NCI-H1436 treated with DMSO at 0.1 percent for 48 hours (cell line): ENCODE data around the gene BARHL1.
"Not testable (repeated sequence)": the region's sequence is repeated elsewhere in the genome, so short reads cannot be mapped to it uniquely, and the experiment has no call there.

Experiments used
- DNase-seq: peaks from one replicate; lab custom pipeline; 2025; lab: John Stamatoyannopoulos, UW

BARHL1 gene

DNA sequence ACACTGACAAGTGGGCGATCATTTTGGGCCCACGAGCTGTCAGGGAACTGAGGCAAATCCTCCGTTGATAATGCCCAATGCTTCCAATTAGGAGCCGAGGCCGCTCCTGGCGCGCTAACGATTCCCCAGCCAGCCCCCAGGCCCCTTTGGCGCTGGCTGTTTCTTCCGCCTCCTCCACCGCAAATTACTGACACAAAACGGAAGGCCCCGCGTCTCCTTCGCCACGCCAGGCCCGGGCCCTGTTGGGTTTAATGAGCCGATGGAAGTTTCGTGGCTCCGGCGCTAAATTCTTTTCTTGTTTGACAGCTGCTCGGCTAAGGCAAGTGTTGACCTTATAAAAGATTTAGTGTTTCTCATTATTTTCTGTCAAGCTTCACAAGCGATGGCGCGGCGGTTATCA, 25.7 kb upstream of the BARHL1 start:
- DNase-seq, result no peak

DNA sequence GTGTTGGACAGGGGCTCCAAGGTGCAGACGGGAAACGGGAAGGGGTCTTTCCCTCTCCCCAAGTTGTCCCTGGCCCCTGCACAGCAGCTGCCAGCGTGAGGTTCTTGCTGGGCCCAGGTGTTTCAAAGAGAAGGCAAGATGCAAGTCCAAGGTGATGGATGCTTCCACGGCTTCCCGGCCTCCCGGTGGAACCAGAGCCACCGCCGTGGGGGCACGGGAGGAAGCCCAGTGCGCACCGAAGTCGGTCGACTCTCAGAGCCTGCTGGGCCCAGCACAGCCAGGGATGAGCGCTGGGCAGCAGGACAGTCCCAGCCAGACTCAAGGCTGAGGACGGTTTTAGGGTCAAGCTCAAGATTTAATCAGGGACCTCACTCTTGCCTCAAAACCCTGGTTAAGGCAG, 25.2 kb upstream of the BARHL1 start:
- DNase-seq, result no peak

DNA sequence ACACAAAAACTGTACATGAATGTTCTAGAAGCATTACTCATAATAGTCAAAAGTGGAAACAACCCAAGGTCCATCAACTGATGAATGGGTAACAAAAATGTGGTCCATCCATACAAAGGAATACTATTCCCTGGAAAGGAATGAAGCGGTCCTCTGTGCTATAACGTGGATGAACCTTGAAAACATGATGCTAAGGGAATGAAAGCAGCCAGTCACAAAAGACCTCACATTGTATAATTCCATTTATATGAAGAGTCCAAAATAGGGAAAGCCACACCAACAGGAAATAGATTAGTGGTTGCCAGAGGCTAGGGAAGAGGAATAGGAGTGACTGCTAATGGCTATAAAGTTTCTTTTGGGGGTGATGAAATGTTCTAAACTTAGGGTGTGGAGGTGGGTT, 22.7 kb upstream of the BARHL1 start:
- DNase-seq, result no peak

DNA sequence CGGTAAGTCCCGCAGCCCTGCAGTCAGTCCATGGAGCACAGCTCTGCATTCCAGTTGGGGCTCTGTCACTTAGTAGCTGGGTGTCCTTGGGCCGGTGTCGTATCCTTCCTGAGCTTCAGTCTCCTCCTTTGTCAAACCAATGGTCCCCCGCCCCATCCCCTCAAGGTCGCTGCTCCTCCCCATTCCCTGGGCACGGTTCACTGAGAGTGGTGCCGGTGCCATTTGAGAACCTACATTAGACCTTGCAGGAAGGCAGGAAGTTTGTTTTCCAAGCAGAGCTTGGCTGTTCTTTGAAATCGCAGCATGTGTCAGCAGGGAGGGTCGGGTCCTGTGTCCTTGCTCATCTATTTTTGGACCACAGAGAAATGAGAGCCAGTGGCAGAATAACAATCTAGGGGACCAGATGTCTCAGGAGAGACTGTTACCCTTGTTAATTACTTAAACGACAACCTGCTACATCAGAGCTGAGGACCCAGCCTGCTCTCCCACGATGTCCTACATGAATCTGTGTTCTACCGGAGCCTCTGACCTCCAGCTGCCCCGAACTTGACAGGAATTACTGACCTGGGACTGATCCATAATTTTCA, 21.7 kb upstream of the BARHL1 start:
- DNase-seq, result no peak

DNA sequence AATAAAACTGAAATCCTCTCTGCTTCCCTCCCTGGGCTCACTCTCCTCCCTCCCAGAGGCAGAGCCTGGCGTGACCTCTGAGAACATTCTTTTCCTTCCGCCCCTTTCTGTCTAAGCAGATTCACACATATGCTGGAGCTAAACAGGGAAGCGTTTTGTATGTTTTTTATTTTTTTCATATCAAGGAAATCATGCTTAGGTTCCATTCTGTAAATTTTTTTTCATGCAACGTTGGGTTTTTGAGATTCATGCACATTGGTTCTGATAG, 20.2 kb upstream of the BARHL1 start:
- no peak for DNase-seq

DNA sequence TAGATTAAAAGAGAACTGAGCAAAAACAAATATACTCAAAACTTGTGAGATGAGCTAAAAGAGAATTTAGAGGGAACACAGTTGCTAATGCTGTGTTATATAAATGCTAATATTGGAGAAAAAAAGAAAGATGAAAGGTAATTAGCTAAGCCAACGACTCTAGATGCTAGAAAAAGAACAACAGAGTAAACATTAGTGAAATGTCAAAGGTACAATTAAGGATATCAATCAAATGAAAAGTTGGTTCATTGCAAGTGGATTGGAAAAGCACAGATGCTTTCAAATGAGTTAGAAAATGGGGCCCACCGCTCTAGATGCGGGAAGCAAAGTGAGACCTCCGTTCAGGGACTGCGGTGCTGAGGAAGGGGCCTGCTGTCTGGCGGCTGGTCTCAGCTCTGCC, 17.9 kb upstream of the BARHL1 start:
- DNase-seq, result no peak

DNA sequence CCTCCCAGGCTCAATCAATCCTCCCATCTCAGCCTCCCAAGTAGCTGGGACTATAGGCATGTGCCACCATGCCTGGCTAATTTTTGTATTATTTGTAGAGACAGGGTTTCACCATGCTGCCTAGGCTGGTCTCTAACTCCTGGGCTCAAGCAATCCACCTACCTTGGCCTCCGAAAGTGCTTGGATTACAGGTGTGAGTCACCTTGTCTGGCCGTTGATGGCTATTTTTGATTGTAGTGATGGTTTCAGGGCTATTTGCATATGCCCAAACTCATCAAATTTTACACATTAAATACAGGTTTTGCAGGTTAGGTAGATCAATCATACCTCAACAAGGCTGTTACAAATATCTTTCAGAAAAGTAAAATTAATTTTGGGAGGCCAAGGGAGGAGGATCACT, 13.6 kb upstream of the BARHL1 start:
- not testable (repeated sequence) for DNase-seq

DNA sequence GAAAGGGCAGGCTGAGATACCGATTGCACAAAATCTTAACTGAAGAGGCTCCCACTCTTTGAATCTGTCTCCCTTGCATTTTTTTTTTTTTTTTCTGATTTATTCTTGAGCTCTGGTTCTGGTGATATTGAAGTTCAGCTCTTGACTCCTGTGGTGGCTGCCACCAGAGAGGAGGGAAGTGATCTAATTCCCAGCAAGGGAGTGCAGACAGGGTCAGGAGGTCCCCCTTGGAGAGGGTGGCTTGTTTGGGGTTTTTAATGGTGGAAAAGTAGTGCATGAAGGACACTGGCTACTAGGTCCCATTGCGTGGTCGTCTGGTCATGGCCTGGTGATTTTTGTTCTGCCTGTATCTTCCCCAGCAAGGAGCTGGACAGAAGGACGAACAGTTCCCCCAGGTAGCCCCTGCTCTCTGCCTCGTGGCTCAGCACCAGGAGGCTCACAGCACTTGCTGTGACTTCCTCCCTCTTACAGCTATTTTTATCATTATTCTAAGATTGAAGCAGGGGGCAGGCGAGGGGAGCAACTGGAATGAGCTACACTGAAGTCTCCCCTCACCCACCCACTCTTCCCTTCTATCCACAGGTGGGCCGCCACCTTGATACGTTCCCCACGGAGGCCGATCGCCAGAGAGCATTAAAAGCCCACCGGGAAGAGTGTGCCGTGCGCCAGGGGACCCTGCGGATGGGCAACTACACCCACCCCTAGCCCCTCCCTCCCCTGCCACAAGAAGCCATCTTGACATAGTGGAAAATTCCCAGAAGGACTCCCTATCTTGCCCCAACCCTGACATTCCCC, 10.4 kb upstream of the BARHL1 start:
- no peak for DNase-seq

DNA sequence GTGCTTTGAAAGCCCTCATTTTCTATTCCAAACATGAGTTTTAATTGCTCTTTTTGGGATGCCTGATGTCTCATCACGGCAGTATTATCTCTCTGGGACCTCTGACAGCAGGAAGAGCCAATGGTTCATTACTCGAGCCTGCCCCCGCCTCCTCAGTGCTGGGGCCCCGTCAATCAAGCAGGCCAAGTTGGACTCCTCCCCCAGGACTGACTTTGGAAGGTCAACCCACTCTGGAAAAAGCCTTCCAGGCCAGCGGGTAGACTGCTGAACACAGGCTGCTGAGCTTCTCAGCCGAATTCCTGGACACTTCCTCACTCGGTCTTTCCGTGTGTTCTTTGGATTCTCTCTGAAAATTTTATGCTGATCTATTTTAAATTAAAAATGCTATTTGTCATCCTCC, 9.5 kb upstream of the BARHL1 start:
- no peak for DNase-seq

DNA sequence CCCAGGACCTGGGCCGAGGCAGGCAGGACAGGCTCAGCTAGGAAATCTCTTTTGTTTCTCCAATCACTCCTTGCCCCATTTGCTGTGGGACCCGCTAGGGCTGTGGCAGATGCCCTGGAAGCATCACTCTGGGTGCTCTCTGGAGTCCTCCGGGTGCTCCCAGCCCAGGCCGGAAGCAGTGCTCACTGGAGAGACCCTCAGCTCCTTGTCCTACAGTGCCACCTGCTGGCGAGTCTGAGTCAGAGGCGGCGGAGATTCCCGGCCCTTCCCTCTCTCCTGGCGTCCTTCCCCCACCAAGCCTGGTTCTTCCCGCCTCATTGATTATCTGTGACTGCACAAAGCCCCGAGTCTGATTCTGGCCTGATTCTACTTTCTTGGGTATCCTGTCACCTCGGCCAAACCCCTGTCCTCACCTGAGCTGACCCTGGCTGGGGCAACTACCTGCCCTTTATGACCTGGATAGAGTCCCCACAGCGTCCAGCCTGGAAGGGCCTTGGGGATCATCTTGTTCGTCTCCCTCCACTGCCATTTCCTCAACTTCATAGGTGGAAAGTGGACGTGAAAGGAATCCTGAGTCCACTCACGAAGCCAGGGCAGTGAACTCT, 7.3 kb upstream of the BARHL1 start:
- no peak for DNase-seq

DNA sequence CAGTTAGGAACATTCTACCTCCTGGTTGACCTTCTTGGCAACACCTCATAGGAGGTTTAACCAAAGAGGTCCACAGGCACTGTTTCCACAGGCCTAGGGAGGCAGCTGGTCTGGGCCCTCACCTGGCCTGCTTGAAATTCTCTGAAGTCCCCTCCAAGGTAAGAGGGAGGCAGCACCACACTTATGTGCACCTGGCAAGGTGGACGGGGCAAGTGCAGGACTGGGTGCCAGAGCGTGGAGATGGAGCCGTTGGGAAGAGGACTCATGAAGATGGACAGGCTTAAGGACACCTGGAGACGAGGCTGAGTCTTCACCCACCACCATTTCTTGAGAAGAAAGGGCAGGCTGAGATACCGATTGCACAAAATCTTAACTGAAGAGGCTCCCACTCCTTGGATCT, 6.6 kb upstream of the BARHL1 start:
- DNase-seq, result no peak

DNA sequence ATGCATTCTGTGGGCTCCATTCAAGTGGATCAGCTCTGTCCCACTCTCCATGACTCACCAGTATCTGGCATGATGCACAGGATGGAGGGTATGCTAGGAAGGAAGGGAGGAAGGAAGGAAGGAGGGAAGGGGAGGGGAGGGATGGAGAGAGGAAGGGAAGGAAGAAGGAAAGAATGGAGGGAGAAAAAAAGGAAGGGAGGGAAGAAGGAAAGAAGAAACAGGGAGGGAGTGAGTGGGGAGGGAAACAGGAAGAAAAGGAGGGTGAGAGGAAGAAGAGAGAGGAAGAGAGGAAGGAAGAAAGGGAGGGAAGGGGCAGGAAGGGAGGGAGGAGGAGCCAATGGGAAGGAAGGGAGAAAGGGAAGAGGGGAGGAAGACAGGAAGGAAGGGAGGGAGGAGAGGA, 5.3 kb upstream of the BARHL1 start:
- no peak for DNase-seq

DNA sequence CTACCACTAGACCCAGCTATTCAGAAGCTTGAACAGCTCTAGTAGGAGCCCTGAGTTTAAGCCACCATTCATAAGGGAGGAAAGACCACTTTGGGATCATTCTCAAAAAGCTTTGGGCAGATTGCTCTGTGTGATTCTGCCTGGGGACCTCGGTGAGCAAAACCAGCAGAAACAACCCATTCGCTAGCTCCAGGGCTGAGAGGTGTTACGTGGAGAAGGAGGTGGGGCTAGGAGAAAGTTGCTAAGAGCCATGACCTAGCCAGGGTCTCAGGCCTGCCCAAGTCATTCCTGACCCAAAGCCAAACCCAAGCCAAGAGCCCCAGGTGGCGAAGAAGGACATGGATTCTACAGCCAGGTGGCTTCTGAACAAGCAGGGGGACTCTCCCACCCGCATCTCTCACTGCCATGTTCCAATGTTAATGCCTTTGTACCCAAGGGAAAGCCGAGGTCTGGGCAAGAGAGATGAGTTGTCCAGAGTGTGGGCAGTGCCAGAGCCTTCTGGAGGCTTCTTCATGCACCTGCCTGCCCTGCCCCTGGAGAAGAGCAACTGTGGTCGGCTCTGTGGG, 4.0 kb upstream of the BARHL1 start:
- DNase-seq, result no peak

DNA sequence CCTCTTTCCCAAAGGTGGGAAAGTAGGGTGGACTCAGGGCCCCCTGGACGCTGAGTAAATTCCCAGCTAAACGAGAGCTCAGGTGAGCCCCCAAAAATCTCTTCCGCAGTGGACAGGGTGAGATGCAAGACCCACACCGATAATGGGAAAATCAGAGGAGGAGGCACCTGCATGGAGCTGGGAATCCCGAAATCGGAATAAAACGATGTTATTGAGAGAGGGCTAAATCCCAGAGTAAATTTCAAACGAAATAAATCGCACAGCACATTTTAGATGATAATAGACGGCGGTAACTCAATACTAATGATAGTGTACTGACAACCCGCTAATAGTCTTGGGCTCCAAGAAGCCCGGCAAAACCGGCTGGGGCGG, 3.0 kb upstream of the BARHL1 start:
- no peak for DNase-seq

DNA sequence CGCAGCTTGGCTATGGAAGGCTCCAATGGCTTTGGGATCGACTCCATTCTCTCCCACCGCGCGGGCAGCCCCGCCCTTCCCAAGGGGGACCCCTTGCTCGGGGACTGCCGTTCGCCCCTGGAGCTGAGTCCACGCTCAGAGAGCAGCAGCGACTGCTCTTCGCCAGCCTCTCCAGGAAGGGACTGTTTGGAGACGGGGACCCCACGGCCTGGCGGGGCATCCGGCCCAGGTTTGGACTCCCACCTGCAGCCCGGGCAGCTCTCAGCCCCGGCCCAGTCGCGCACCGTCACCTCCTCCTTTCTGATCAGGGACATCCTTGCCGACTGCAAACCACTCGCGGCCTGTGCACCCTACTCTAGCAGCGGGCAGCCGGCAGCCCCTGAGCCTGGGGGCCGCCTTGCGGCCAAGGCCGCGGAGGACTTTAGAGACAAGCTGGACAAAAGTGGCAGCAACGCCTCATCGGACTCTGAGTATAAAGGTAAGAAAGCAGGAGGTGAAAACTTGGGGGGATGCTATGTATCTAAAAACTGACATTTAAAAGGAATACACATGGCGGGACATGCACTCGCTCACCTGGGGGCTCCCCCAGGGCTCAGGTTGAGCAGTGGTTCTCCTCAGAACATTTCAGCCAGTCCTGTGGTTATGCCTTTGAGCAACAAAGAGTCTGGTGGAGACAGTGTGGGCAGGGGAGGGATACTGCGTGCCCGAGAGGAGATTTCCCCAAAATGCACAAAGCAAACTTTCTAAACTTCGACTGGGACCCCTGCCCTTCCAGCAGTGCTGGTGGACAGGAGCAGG, 579 bp downstream of the BARHL1 start:
- no peak for DNase-seq

DNA sequence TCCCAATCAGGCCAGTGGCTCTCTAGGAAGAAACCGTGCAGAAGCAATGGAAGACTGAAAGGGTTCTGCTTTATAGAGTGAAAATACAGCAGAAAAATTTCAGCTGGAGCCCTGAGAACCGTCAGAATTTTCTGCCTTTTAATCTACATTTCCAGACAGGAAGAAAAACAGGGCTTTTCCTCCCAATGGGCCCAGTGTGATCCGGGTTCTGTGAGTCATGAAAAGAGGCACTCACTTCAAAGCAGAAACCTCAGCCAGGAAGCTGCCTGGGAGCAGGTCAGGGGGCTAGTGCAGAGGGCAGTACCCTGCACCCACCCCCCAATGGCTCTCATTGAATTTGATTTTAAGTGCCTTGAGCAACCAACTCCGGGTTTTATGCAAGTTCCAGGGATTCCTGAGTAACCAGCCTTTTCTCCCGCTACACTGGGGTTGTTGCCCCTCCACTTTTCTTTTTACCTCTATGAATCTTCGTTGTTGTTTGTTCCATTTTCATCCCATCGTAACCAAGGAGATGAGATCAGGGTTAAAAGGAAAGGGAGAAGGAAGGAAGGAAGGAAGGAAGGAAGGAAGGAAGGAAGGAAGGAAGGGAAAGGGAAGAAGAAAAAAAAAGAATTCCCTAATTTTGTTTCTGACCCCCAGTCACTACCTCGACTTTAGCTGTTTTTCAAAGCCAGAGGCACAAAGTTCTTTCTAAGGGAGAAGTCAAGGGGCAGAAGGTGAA, 1.3 kb downstream of the BARHL1 start:
- no peak for DNase-seq

DNA sequence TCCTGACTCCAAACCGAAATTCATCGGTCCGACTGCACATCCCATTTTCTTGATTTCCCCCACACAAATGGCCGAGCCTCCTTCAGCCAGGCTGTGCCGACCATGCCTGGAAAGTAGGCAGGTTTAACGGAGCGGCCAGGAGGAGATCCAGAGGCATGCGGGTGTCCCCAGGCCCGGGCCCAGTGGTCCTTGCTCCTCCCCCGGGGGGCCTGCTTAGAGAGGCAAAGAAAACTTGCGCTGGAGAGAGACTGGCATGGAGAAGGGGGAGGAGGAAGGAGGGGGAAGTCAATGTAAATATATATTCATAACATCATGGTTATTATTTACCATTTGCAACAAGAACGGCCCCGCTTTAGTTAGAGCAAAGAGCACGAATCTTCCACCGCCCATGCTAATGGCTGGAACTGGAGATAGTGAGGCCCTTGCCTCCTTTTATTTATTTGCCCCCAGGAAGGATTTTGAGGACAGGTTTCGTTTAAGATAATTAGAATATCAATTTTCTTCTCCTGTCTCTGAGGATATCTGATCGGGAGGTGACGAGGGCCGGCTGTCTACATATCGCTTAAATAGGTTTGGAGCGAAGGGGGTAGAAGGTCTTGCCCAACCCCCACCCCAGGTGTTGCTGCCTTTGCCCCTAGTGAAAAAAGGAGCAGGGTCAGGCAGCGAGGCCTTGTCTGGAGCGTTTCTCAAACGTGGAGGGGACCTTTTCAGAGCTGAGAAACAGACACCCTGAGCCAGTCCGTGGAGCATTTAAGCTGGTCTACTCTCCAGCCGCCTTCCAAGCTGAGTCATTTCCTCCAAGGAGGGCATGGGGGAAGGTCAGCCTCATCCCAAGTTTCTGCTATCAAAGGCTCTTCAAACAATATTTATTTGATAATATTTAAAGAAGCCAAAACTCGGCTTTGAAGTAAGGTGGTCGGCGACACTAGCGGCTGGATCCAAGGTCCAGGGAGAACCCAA, 2.5 kb downstream of the BARHL1 start:
- DNase-seq, result no peak

DNA sequence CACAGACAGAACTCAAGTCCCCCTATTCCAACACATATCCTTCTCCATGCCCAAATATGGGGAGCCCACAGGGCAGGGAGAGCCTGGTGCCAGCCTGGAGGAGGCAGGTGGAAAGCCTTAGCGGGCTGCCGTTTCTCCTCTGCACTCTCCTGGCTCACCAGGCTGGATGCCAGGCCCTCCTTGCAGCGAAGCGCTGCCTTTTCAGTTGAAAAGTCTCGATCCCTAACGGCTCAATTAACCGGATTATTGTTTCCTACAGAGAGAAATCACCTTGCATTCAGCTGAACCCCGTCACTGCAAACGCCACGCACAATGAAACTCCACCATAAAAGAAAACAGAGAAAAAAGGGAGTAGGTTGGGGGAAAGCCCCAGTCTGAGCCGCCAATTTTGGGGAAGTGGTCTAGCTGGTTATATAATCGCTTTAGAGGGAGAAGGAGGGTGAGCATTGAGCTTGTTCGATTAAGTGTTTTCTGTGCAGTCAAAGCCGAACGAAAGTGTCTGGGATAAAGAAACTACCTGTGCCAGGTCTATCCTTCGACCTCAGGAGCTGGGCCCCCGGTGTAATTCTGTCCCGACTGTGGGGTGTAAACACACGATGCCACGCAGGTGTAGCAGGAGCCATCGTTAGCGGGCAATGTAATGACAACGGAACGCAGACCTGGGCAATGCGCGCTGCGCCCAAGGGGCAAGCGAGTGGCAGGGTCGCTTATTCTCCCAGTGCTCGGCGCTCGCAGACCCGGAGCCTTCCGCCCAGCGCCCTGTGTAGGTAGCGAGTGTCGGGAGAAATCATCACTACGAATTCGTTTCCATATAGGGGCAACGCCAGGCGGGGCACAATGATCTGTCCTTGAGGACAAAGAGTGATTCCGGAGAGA, 3.8 kb downstream of the BARHL1 start:
- no peak for DNase-seq

DNA sequence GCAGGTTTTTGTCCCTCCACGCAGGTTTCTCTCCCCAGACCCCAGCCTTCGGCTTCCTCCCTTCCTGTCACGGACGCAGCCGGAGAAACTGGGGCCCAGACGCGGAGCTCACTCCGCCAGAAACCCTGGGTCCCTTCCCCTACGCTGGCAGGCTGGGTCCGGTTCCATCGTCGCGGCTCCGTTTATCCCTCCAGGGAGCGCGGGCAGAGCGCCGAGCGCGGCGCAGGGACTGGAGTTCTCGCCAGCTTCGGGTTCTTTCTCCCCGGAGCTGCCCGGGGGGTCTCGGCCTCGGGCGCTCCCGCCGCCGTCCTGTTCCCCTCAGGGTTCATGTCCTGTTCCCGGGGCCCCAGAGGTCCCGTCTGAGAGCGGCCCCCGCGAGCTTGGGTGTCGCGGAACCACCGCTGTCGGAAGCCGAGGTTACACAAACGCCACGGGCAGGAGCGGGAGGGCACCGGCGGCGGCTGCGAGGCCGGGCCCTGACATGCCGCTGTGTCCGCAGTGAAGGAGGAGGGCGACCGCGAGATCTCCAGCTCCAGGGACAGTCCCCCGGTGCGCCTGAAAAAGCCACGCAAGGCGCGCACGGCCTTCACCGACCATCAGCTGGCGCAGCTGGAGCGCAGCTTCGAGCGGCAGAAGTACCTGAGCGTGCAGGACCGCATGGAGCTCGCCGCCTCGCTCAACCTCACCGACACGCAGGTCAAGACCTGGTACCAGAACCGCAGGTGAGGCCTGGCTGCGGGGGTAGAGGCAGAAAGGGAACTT, 4.6 kb downstream of the BARHL1 start:
- no peak for DNase-seq
